ENCODE measurements around the gene TRMT1. TPM values are rescaled to one million over a fixed set of nuclear protein-coding genes. Genes with fewer than 3 reads are reported as not detected.

Gene TRMT1
- total RNA-seq, 4 donors from 2014 or later: 31.7 to 47.9 (median 45.0) TPM

GRCh38 chr19:13091400-13092157 is 25.0 kb downstream of the TRMT1 start:
- in situ Hi-C loops (cut with MboI; ENCODE audit: low sequenced_read_pairs in 4 of 4) (loop anchor here (5.0 to 10.0 kb wide), 2 partner anchors 107 to 114 kb away; no protein-coding TSS in a partner anchor), intact Hi-C loops (cut with DNase I; ENCODE audit: low total_unique reads) (no loop called here)
- H3K9me3 ChIP-seq: no peaks in the 10 kb centered on the region
- peak overlapping the region; percentile 66 to 78 (median 74) for H3K27ac ChIP-seq
- H3K36me3 ChIP-seq: no peaks in the 10 kb centered on the region
- no peaks in the 10 kb centered on the region for H3K27me3 ChIP-seq
- ATAC-seq (peak; percentile 32 to 47), DNase-seq (peak in 1 of 2 donors; percentile 58)
- peaks cover 14 to 15% of the 10 kb centered on the region in 2 donors for H3K4me1 ChIP-seq
- TF ChIP-seq CTCF (IDR thresholded peaks at IDR 0.05 in 4 of 5, conservative IDR thresholded peaks at IDR 0.05 in 1 of 5) (no peak), POLR2A (IDR thresholded peaks at IDR 0.05) (no peak)
- H3K4me3 ChIP-seq: no peak overlapping the region

GRCh38 chr19:13090511-13091231 is 25.9 kb downstream of the TRMT1 start:
- DNase-seq (no peak), ATAC-seq (no peak)
- Histone ChIP-seq H3K36me3 (no peaks in the 10 kb centered on the region), H3K27ac (peak overlapping the region; percentile 62 to 78 (median 74)), H3K9me3 (no peaks in the 10 kb centered on the region), H3K4me1 (peaks cover 14 to 15% of the 10 kb centered on the region in 2 donors), H3K4me3 (no peak overlapping the region), H3K27me3 (no peaks in the 10 kb centered on the region)
- in situ Hi-C loops (cut with MboI; ENCODE audit: low sequenced_read_pairs in 4 of 4): loop anchor here (5.0 to 10.0 kb wide), 2 partner anchors 106 to 113 kb away; no protein-coding TSS in a partner anchor
- intact Hi-C loops (cut with DNase I; ENCODE audit: low total_unique reads): no loop called here
- no peak for TF ChIP-seq CTCF (IDR thresholded peaks at IDR 0.05 in 4 of 5, conservative IDR thresholded peaks at IDR 0.05 in 1 of 5)
- no peak for TF ChIP-seq POLR2A (IDR thresholded peaks at IDR 0.05)

GRCh38 chr19:13089857-13090507 is 26.6 kb downstream of the TRMT1 start:
- Histone ChIP-seq H3K4me1 (peaks cover 14 to 15% of the 10 kb centered on the region in 2 donors), H3K27ac (peak overlapping the region; percentile 62 to 78 (median 74)), H3K9me3 (no peaks in the 10 kb centered on the region), H3K36me3 (no peaks in the 10 kb centered on the region), H3K4me3 (no peak overlapping the region), H3K27me3 (no peaks in the 10 kb centered on the region)
- no peak for TF ChIP-seq CTCF (IDR thresholded peaks at IDR 0.05 in 4 of 5, conservative IDR thresholded peaks at IDR 0.05 in 1 of 5)
- no peak for TF ChIP-seq POLR2A (IDR thresholded peaks at IDR 0.05)
- ATAC-seq (no peak), DNase-seq (no peak)
- intact Hi-C loops (cut with DNase I; ENCODE audit: low total_unique reads) (no loop called here), in situ Hi-C loops (cut with MboI; ENCODE audit: low sequenced_read_pairs in 4 of 4) (loop anchor here (5.0 to 10.0 kb wide), 2 partner anchors 105 to 113 kb away; no protein-coding TSS in a partner anchor)

GRCh38 chr19:13089139-13089856 is 27.2 kb downstream of the TRMT1 start:
- TF ChIP-seq CTCF (IDR thresholded peaks at IDR 0.05 in 4 of 5, conservative IDR thresholded peaks at IDR 0.05 in 1 of 5): peak in 1 of 5 experiments; percentile 18
- no peak for TF ChIP-seq POLR2A (IDR thresholded peaks at IDR 0.05)
- Histone ChIP-seq H3K27ac (peak overlapping the region; percentile 62 to 78 (median 74)), H3K36me3 (no peaks in the 10 kb centered on the region), H3K9me3 (no peaks in the 10 kb centered on the region), H3K27me3 (no peaks in the 10 kb centered on the region), H3K4me3 (no peak overlapping the region), H3K4me1 (peaks cover 14 to 15% of the 10 kb centered on the region in 2 donors)
- in situ Hi-C loops (cut with MboI; ENCODE audit: low sequenced_read_pairs in 4 of 4) (no loop called here), intact Hi-C loops (cut with DNase I; ENCODE audit: low total_unique reads) (no loop called here)
- DNase-seq (no peak), ATAC-seq (no peak)
